Measurements from ENCODE around the gene SOD1. TPM values are rescaled to one million over a fixed set of nuclear protein-coding genes. Genes with fewer than 3 reads are reported as not detected.
A peak's percentile ranks its signal among the peaks of the same experiment; 100 is the strongest.

The SOD1 gene
- total RNA-seq, 1 donor from 2014 or later = 87.7 TPM

DNA sequence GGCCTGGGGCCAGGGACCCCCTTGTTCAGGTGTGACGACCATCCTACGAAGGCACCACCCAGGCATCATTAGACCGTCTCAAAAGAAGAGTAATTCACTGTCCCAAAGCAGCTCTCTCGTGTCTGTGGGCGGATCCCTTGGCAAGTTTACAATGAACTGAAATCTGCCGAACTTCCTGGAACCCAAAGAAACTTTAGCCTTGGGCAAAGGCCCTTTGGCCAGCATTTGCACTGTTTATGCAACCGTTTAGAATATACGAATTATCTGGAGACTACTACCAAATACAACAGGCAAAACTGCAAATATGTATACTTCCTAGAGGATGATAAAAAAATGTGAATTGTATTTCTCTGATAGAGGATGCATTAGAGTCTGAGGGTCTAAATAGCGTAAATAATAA, 1.4 kb upstream of the SOD1 start:
- Histone ChIP-seq H3K4me1 (peaks cover 0 to 24% of the 10 kb centered on the region in 2 donors), H3K27ac (no peak overlapping the region)
- intact Hi-C loops (cut with DNase I) = loop anchor here (2.0 to 5.0 kb wide), 2 partner anchors 599 to 1069 kb away; no protein-coding TSS in a partner anchor

DNA sequence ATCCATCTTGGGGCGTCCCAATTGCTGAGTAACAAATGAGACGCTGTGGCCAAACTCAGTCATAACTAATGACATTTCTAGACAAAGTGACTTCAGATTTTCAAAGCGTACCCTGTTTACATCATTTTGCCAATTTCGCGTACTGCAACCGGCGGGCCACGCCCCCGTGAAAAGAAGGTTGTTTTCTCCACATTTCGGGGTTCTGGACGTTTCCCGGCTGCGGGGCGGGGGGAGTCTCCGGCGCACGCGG, 282 bp upstream of the SOD1 start:
- Histone ChIP-seq H3K4me1 (peaks cover 0 to 28% of the 10 kb centered on the region in 2 donors), H3K4me3 (peak overlapping the region; percentile 73 to 76), H3K27me3 (no peaks in the 10 kb centered on the region), H3K36me3 (peaks cover 3 to 9% of the 10 kb centered on the region in 2 donors), H3K27ac (peak overlapping the region; percentile 89 to 90), H3K9me3 (no peaks in the 10 kb centered on the region)
- intact Hi-C loops (cut with DNase I) = loop anchor here (2.0 to 5.0 kb wide), 2 partner anchors 598 to 1068 kb away; no protein-coding TSS in a partner anchor
- DNase-seq (ENCODE audit: low spot score in 2 of 2) = no peak
- TF ChIP-seq, protein P1, sequence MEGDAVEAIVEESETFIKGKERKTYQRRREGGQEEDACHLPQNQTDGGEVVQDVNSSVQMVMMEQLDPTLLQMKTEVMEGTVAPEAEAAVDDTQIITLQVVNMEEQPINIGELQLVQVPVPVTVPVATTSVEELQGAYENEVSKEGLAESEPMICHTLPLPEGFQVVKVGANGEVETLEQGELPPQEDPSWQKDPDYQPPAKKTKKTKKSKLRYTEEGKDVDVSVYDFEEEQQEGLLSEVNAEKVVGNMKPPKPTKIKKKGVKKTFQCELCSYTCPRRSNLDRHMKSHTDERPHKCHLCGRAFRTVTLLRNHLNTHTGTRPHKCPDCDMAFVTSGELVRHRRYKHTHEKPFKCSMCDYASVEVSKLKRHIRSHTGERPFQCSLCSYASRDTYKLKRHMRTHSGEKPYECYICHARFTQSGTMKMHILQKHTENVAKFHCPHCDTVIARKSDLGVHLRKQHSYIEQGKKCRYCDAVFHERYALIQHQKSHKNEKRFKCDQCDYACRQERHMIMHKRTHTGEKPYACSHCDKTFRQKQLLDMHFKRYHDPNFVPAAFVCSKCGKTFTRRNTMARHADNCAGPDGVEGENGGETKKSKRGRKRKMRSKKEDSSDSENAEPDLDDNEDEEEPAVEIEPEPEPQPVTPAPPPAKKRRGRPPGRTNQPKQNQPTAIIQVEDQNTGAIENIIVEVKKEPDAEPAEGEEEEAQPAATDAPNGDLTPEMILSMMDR (IDR thresholded peaks at IDR 0.05) = no peak

More for the DNA sequence above, 1.4 kb upstream of the SOD1 start:
- Histone ChIP-seq H3K27me3 (no peaks in the 10 kb centered on the region), H3K9me3 (no peaks in the 10 kb centered on the region), H3K36me3 (peaks cover 0 to 9% of the 10 kb centered on the region in 2 donors), H3K4me3 (no peak overlapping the region)
- TF ChIP-seq, protein P1 (IDR thresholded peaks at IDR 0.05) = no peak
- DNase-seq (ENCODE audit: low spot score in 2 of 2) = no peak

DNA sequence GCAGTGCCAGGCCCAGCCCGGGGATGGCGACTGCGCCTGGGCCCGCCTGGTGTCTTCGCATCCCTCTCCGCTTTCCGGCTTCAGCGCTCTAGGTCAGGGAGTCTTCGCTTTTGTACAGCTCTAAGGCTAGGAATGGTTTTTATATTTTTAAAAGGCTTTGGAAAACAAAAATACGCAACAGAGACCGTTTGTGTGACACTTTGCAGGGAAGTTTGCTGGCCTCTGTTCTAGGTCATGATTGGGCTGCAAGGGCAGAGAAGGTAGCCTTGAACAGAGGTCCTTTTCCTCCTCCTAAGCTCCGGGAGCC, 719 bp downstream of the SOD1 start:
- intact Hi-C loops (cut with DNase I) = loop anchor here (1.0 to 5.0 kb wide), 3 partner anchors 72 to 952 kb away; partner anchors contain the start of genes CFAP298 and SCAF4
- peaks cover 0 to 31% of the 10 kb centered on the region in 2 donors for H3K4me1 ChIP-seq
- no peaks in the 10 kb centered on the region for H3K9me3 ChIP-seq
- peak overlapping the region; percentile 89 to 90 for H3K27ac ChIP-seq
- H3K4me3 ChIP-seq = peak overlapping the region; percentile 73 to 76
- H3K36me3 ChIP-seq = peaks cover 3 to 16% of the 10 kb centered on the region in 2 donors
- TF ChIP-seq, protein P1 (IDR thresholded peaks at IDR 0.05) = no peak
- no peak for DNase-seq (ENCODE audit: low spot score in 2 of 2)
- no peaks in the 10 kb centered on the region for H3K27me3 ChIP-seq

DNA sequence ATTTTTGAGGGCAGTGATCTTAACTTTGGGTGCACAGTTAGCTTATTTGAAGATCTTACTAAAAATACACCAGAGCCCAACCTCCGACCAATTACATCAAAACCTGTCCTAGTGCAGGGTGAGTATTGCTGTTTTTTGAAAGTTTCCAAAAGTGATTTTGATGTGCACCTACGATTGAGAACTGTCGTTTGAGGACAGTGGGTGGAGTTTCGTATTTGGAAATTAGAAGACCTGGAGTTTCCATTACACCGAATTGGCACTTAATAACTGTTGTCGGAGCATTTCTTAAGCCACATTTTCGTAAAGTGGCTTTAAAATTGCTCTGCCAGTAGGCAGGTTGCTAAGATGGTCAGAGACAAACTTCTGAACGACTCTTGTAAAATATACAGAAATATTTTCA, 1.1 kb downstream of the SOD1 start:
- TF ChIP-seq, protein P1 (IDR thresholded peaks at IDR 0.05) = no peak
- peak overlapping the region; percentile 73 to 76 for H3K4me3 ChIP-seq
- H3K27ac ChIP-seq = peak overlapping the region; percentile 89 to 90
- no peaks in the 10 kb centered on the region for H3K27me3 ChIP-seq
- peaks cover 0 to 32% of the 10 kb centered on the region in 2 donors for H3K4me1 ChIP-seq
- no peaks in the 10 kb centered on the region for H3K9me3 ChIP-seq
- no peak for DNase-seq (ENCODE audit: low spot score in 2 of 2)
- intact Hi-C loops (cut with DNase I) = loop anchor here (1.0 to 5.0 kb wide), 3 partner anchors 72 to 952 kb away; partner anchors contain the start of genes CFAP298 and SCAF4
- peaks cover 3 to 19% of the 10 kb centered on the region in 2 donors for H3K36me3 ChIP-seq

DNA sequence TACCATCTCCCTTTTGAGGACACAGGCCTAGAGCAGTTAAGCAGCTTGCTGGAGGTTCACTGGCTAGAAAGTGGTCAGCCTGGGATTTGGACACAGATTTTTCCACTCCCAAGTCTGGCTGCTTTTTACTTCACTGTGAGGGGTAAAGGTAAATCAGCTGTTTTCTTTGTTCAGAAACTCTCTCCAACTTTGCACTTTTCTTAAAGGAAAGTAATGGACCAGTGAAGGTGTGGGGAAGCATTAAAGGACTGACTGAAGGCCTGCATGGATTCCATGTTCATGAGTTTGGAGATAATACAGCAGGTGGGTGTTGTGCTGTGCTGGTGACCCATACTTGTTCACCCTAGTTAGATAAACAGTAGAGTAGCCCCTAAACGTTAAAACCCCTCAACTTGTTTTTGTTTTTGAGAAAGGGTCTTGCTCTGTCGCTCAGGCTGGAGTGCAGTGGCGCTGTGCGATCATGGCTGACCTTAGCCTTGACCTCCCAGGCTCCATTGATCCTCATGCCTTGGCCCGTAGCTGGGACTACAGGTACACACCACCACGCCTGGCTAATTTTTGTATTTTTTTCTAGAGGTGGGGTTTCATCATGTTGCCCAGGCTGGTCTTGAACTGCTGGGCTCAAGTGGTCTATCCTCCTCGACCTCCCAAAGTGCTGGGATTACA, 4.2 kb downstream of the SOD1 start:
- TF ChIP-seq, protein P1 (IDR thresholded peaks at IDR 0.05) = no peak
- Histone ChIP-seq H3K27ac (no peak overlapping the region), H3K9me3 (no peaks in the 10 kb centered on the region), H3K36me3 (peaks cover 17 to 50% of the 10 kb centered on the region in 2 donors), H3K4me3 (no peak overlapping the region), H3K27me3 (no peaks in the 10 kb centered on the region), H3K4me1 (peaks cover 0 to 31% of the 10 kb centered on the region in 2 donors)
- no peak for DNase-seq (ENCODE audit: low spot score in 2 of 2)
- intact Hi-C loops (cut with DNase I) = loop anchor here (5.0 kb wide), 2 partner anchors 204 to 949 kb away; partner anchors contain the start of gene CFAP298

Measured in ascending aorta (tissue), 2 donors.